IgD-negative memory B cell (primary cell): ENCODE results near the gene NT5C3B. TPM values are rescaled to one million over a fixed set of nuclear protein-coding genes. Genes with fewer than 3 reads are reported as not detected.

Experiments
- H3K27ac Mint-ChIP-seq, 3 donors: one replicate each; pipeline ENCODE4 v1.8.0; 2020 to 2022; ENCODE audit warnings: mild to moderate bottlenecking in 3 of 3, mixed read lengths in 3 of 3, moderate library complexity in 1 of 3
- H3K27me3 Mint-ChIP-seq: one replicate; pipeline ENCODE4 v1.8.0; 2021; ENCODE audit warnings: mixed read lengths
- H3K36me3 Mint-ChIP-seq: one replicate; pipeline ENCODE4 v1.8.0; 2020; ENCODE audit warnings: mild to moderate bottlenecking, mixed read lengths
- H3K4me1 Mint-ChIP-seq, 3 donors: one replicate each; pipeline ENCODE4 v1.8.0; 2020 to 2022; ENCODE audit warnings: mixed read lengths in 3 of 3, mild to moderate bottlenecking in 1 of 3
- H3K4me3 Mint-ChIP-seq, 4 donors: one replicate each; pipeline ENCODE4 v1.8.0; 2020 to 2022; ENCODE audit warnings: mild to moderate bottlenecking in 4 of 4, mixed read lengths in 4 of 4, moderate library complexity in 3 of 4
- H3K9me3 Mint-ChIP-seq, 3 donors: one replicate each; pipeline ENCODE4 v1.8.0; 2020 to 2021; ENCODE audit warnings: mixed read lengths in 3 of 3, mild to moderate bottlenecking in 1 of 3
- polyA plus RNA-seq: library from polyadenylated mRNA; unstranded; fragments of 300-500 nt; fragmentation: Illumina TruSeq; gene quantifications from one replicate; pipeline ENCODE4 v1.2.3, GENCODE V29; 2021

The NT5C3B gene
- polyA plus RNA-seq, 1 donor from 2014 or later = 50.1 TPM

DNA sequence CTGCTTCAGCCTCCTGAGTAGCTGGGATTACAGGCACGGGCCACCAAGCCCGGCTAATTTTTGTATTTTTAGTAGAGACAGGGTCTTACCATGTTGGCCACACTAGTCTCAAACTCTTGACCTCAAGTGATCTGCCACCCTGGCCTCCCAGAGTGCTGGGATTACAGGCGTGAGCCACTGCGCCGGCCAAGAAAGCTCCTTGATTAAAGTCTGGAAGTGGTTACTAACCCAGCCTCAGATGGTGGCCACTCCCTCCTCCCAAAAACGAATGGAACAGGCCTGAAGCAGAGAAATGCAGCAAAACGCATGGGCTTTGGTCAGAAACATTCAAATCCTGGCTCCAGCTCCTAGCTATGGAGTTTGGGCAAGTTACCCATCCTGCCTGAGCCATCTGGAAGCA is 11.9 kb downstream of the NT5C3B start:
- H3K36me3 Mint-ChIP-seq = peaks cover 2% of the 10 kb centered on the region
- no peak overlapping the region for H3K27ac Mint-ChIP-seq
- peaks cover 4% of the 10 kb centered on the region for H3K27me3 Mint-ChIP-seq
- H3K9me3 Mint-ChIP-seq = no peaks in the 10 kb centered on the region
- no peak overlapping the region for H3K4me3 Mint-ChIP-seq
- no peaks in the 10 kb centered on the region for H3K4me1 Mint-ChIP-seq

DNA sequence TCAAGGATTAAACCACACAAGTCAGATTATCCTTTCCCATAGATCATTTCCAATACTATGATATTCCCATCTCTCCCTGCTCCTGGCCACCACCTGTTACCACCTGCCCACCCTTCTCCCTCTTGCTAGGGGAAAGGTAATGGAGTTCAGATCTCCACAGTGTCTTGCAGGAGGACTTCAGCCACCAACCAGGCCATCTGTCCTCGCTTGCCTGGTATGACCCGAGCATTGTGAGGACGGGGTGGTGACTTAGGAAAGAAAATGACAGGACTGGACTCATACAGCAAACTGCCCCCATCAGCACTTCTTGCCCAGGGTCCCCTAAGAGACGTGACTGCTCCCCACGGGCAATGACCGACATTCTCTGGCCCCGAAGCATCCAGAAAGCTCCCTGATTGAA is 12.5 kb downstream of the NT5C3B start:
- no peak overlapping the region for H3K4me3 Mint-ChIP-seq
- H3K27ac Mint-ChIP-seq = no peak overlapping the region
- no peaks in the 10 kb centered on the region for H3K4me1 Mint-ChIP-seq
- peaks cover 4% of the 10 kb centered on the region for H3K27me3 Mint-ChIP-seq
- peaks cover 2% of the 10 kb centered on the region for H3K36me3 Mint-ChIP-seq
- no peaks in the 10 kb centered on the region for H3K9me3 Mint-ChIP-seq

GRCh38 chr17:41823141-41823524 is 12.9 kb downstream of the NT5C3B start:
- Mint-ChIP-seq H3K27ac (no peak overlapping the region), H3K4me3 (no peak overlapping the region), H3K36me3 (peaks cover 2% of the 10 kb centered on the region), H3K27me3 (peaks cover 6% of the 10 kb centered on the region), H3K4me1 (no peaks in the 10 kb centered on the region), H3K9me3 (no peaks in the 10 kb centered on the region)

GRCh38 chr17:41822216-41823140 is 13.6 kb downstream of the NT5C3B start:
- H3K36me3 Mint-ChIP-seq = peaks cover 2% of the 10 kb centered on the region
- H3K27me3 Mint-ChIP-seq = peaks cover 6% of the 10 kb centered on the region
- H3K4me3 Mint-ChIP-seq = no peak overlapping the region
- no peaks in the 10 kb centered on the region for H3K4me1 Mint-ChIP-seq
- no peak overlapping the region for H3K27ac Mint-ChIP-seq
- H3K9me3 Mint-ChIP-seq = no peaks in the 10 kb centered on the region

GRCh38 chr17:41821776-41822175 is 14.3 kb downstream of the NT5C3B start:
- Mint-ChIP-seq H3K4me3 (peak overlapping the region in 1 of 4 donors; percentile 23), H3K4me1 (no peaks in the 10 kb centered on the region), H3K27ac (no peak overlapping the region), H3K36me3 (peaks cover 2% of the 10 kb centered on the region), H3K27me3 (peaks cover 6% of the 10 kb centered on the region), H3K9me3 (no peaks in the 10 kb centered on the region)

DNA sequence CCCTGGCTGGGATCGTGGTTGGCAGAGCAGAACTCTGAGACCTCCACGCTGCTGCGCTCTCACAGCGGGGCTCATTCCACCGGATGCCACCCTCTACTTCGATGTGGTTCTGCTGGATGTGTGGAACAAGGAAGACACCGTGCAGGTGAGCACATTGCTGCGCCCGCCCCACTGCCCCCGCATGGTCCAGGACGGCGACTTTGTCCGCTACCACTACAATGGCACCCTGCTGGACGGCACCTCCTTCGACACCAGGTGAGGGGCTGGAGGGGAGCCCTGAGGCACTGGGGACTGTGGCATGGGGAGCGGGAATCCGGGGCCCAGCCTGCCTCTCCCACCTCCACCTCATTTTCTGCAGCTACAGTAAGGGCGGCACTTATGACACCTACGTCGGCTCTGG is 18.0 kb downstream of the NT5C3B start:
- no peaks in the 10 kb centered on the region for H3K36me3 Mint-ChIP-seq
- peaks cover 0 to 4% (median 1%) of the 10 kb centered on the region in 3 donors for H3K4me1 Mint-ChIP-seq
- peak overlapping the region in 1 of 4 donors; percentile 17 for H3K4me3 Mint-ChIP-seq
- peaks cover 6% of the 10 kb centered on the region for H3K27me3 Mint-ChIP-seq
- H3K9me3 Mint-ChIP-seq = no peaks in the 10 kb centered on the region
- no peak overlapping the region for H3K27ac Mint-ChIP-seq

DNA sequence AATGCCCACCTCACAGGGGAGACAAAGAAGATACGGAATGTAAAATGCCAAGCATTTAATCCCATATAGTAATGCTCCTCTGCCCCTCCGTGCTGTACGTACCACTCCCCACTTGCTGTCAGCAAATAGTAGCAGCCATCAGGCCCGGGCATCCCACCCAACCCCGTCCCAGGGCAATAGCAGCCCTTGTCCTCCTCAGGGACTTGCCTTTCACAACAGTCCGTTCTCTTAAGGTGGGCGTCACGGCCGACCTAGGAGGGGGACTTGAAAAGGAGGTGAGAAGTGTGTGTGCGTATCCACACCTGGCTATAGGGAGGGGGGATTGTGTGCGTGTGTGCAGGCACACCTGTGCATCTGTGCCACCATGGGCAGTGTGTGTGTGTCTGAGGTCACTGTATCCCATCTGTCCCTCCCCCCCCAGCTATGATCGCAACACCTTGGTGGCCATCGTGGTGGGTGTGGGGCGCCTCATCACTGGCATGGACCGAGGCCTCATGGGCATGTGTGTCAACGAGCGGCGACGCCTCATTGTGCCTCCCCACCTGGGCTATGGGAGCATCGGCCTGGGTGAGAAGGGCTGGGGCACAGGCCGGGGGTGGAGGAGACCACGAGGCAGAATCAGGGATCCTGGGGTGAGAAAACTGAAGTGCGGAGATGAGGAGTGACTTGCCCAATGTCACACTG is 19.3 kb downstream of the NT5C3B start:
- H3K4me3 Mint-ChIP-seq = peak overlapping the region in 1 of 4 donors; percentile 32
- peaks cover 9% of the 10 kb centered on the region for H3K27me3 Mint-ChIP-seq
- peaks cover 0 to 9% (median 5%) of the 10 kb centered on the region in 3 donors for H3K4me1 Mint-ChIP-seq
- no peaks in the 10 kb centered on the region for H3K9me3 Mint-ChIP-seq
- no peak overlapping the region for H3K27ac Mint-ChIP-seq
- H3K36me3 Mint-ChIP-seq = no peaks in the 10 kb centered on the region

GRCh38 chr17:41814195-41814594 is 21.8 kb downstream of the NT5C3B start:
- peak overlapping the region in 1 of 3 donors; percentile 14 for H3K27ac Mint-ChIP-seq
- H3K9me3 Mint-ChIP-seq = no peaks in the 10 kb centered on the region
- peak overlapping the region in 1 of 4 donors; percentile 82 for H3K4me3 Mint-ChIP-seq
- H3K27me3 Mint-ChIP-seq = peaks cover 8% of the 10 kb centered on the region
- no peaks in the 10 kb centered on the region for H3K36me3 Mint-ChIP-seq
- H3K4me1 Mint-ChIP-seq = peaks cover 0 to 11% (median 11%) of the 10 kb centered on the region in 3 donors

- H3K27me3 Mint-ChIP-seq = peaks cover 8% of the 10 kb centered on the region
- no peaks in the 10 kb centered on the region for H3K9me3 Mint-ChIP-seq
- H3K4me1 Mint-ChIP-seq = peaks cover 0 to 11% (median 11%) of the 10 kb centered on the region in 3 donors
- H3K36me3 Mint-ChIP-seq = no peaks in the 10 kb centered on the region
- H3K4me3 Mint-ChIP-seq = peak overlapping the region in 2 of 4 donors; percentile 82 to 93
- H3K27ac Mint-ChIP-seq = peak overlapping the region in 1 of 3 donors; percentile 14
Observed at GRCh38 chr17:41813699-41814124, 22.3 kb downstream of the NT5C3B start.

GRCh38 chr17:41813152-41813680 is 22.8 kb downstream of the NT5C3B start:
- no peaks in the 10 kb centered on the region for H3K36me3 Mint-ChIP-seq
- H3K27ac Mint-ChIP-seq = peak overlapping the region in 1 of 3 donors; percentile 31

GRCh38 chr17:41812381-41813151 is 23.5 kb downstream of the NT5C3B start, which contains the start of gene FKBP10:
FKBP10 (plus strand) TSS chr17:41813004; CDS start chr17:41813035, 31 bp downstream.
- Mint-ChIP-seq H3K9me3 (no peaks in the 10 kb centered on the region), H3K4me3 (peak within 1 kb of the TSS; percentile 82 to 97 (median 90)), H3K4me1 (peaks cover 0 to 11% (median 11%) of the 10 kb centered on the region in 3 donors), H3K36me3 (no peaks in the 10 kb centered on the region), H3K27me3 (peaks cover 6% of the 10 kb centered on the region), H3K27ac (peak within 1 kb of the TSS in 2 of 3 donors; percentile 66 to 89)

More at GRCh38 chr17:41813152-41813680, 22.8 kb downstream of the NT5C3B start:
- Mint-ChIP-seq H3K4me3 (peak overlapping the region; percentile 30 to 93 (median 76)), H3K9me3 (no peaks in the 10 kb centered on the region), H3K27me3 (peaks cover 7% of the 10 kb centered on the region), H3K4me1 (peaks cover 0 to 11% (median 11%) of the 10 kb centered on the region in 3 donors)

GRCh38 chr17:41811549-41812380 is 24.3 kb downstream of the NT5C3B start, which contains the start of gene P3H4:
P3H4 (minus strand) TSS chr17:41811949; CDS start chr17:41811915, 34 bp downstream.
- H3K4me1 Mint-ChIP-seq = peaks cover 0 to 11% (median 11%) of the 10 kb centered on the region in 3 donors
- H3K27ac Mint-ChIP-seq = peak within 1 kb of the TSS; percentile 66 to 89 (median 74)
- no peaks in the 10 kb centered on the region for H3K9me3 Mint-ChIP-seq
- peak within 1 kb of the TSS; percentile 81 to 97 (median 90) for H3K4me3 Mint-ChIP-seq
- no peaks in the 10 kb centered on the region for H3K36me3 Mint-ChIP-seq
- H3K27me3 Mint-ChIP-seq = peaks cover 6% of the 10 kb centered on the region

- Mint-ChIP-seq H3K4me1 (peaks cover 0 to 11% (median 11%) of the 10 kb centered on the region in 3 donors), H3K27me3 (peaks cover 7% of the 10 kb centered on the region), H3K4me3 (peak overlapping the region; percentile 81 to 88 (median 85)), H3K27ac (peak overlapping the region in 2 of 3 donors; percentile 14 to 74), H3K36me3 (no peaks in the 10 kb centered on the region), H3K9me3 (no peaks in the 10 kb centered on the region)
Observed at GRCh38 chr17:41810659-41811548, 25.1 kb downstream of the NT5C3B start.
